ENCODE measurements around the gene PSMA8. TPM values are rescaled to one million over a fixed set of nuclear protein-coding genes. Genes with fewer than 3 reads are reported as not detected.
"Not testable (repeated sequence)": the region's sequence is repeated elsewhere in the genome, so short reads cannot be mapped to it uniquely, and the experiment has no call there.

Gene PSMA8
- not detected in 2 replicates for total RNA-seq (2014; rRNA removed; shearing (Covaris generic))

GRCh38 chr18:26133652-26134051 lies at the start of gene PSMA8:
PSMA8 (plus strand) TSS chr18:26133869; CDS start chr18:26133966, 97 bp downstream.
- DNase-seq (ENCODE audit: low spot score): no peak

DNA sequence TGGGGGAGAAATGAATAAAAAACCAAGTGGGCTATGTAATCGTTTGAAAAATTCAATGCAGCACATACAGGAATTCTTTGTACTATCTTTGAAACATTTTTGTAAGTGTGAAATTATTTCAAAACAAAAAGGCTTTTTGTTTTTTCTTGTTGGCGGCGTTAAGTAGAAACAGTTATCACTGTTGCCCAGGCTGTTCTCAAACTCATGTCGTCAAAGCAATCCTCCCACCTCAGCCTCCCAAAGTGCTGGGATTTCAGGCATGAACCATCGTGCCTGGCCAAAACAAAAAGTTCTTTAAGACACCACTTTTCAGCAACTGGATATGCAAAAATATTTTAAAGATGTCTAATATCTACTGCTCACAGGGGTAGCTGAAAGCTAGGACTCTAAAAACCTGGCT lies 48.6 kb upstream of the PSMA8 start:
- DNase-seq (ENCODE audit: low spot score): no peak

DNA sequence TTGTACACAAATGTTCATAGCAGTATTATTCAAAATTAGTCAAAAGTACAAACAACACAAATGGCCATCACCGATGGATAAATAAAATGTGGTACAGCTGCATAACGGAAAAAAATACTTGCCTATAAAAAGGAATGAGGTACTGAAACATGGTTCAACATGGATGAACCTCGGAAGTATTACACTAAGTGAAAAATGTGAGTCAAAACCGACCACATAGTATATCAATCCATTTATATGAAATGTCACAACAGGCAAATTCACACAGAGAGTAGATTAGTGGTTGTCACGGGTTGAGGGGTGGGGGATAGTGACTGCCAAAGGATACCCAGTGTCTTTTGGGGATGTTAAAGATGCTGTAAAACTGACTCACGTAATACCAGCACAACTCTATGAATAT lies 46.7 kb upstream of the PSMA8 start:
- no peak for DNase-seq (ENCODE audit: low spot score)

DNA sequence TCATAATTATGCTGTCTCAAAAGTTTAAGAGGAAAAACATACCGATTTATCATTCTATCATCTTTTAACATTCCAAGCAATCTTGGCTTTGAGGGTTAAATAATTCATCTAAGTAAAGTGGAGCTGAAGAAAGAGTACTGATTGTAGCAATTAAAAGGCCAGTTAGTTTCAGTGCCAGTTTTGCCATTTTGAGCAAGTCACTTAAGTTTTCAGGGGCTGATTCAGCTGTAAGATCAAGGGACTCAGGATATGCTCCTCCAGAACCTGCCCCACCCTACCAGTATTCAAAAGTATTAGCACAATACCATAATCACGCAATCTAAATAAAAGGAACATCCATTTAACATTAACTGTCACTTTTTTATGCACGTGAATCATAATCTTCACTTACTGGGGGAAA lies 45.2 kb upstream of the PSMA8 start:
- DNase-seq (ENCODE audit: low spot score): peak; percentile 15

DNA sequence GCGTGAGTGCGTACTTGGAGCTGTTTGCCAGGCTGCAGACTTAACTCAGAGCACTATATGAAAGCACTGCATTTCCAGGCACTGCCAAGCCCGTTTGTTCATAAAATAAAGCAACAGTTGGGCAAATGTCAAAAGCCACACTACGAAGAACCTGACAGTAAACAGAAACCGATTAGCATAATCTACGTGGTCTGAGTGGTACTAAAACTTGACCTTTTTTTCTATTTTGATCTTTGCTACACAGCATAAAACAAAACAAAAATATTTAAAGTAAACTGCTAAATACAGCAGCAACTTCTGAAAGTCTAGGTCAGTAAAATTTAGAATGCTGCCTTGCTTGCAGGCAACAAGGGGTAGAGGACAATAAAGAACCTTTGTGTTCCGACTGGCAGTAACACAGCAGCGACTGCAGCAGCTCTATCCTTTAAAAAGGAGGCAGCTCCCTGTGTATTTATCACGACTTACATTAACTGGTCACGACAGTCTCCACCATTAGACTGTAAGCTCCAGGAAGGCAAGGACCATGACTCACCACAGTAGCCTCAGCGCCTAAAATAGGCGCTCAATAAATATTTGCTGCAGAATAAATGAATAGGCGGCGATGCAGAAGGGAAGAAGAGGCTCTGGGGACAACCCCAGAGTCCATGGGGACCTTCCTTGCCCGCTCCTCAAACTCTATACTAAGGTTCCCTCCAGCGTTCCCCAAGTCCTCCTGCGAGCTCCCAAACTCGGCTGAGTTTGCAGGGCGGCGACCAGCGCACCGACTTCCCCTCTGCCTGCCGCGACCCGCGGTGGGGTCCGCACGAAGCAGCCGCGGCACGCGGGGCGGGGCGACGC lies 44.2 kb upstream of the PSMA8 start:
- DNase-seq (ENCODE audit: low spot score): peak; percentile 26

GRCh38 chr18:26090130-26091046 lies 43.3 kb upstream of the PSMA8 start, which contains the start of gene SS18:
SS18 (minus strand) TSS chr18:26090613; CDS start chr18:26090569, 44 bp downstream.
- peak; percentile 88 for DNase-seq (ENCODE audit: low spot score)

DNA sequence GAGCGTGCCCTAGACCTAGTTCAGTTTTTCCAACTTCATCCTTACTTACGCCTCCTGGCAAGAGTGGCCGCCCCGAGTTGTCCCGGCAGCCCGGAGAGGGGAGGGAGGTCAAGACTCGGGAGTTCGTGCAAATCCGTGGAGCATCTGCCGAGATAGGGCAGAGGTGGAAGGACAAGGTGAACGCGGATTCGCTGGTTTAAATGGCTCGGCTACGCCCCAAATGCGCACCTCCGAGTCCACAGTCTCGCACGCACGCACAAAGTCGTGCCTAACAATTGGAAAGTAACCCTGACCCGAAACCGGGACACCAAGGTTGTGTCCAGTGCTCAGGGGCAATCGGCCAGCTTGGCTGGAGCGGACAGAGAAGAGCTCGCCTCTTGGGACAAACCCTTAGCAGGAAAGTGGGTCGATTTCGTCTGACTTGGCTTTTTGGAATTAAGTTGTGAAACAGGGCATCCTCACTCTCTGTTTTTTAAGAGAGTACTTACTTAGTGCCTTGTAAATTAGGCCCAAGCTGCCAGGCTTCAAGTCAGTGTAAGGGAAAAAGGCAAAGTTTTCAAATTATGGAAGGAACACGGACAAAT lies 42.5 kb upstream of the PSMA8 start:
- peak; percentile 69 for DNase-seq (ENCODE audit: low spot score)

- no peak for DNase-seq (ENCODE audit: low spot score)
Observed at GRCh38 chr18:26096852-26097251, 36.8 kb upstream of the PSMA8 start.

- DNase-seq (ENCODE audit: low spot score): no peak
Observed at GRCh38 chr18:26097563-26097962, 36.1 kb upstream of the PSMA8 start.

GRCh38 chr18:26103579-26103978 lies 30.1 kb upstream of the PSMA8 start:
- DNase-seq (ENCODE audit: low spot score): no peak

GRCh38 chr18:26104035-26104434 lies 29.6 kb upstream of the PSMA8 start:
- DNase-seq (ENCODE audit: low spot score): no peak

- DNase-seq (ENCODE audit: low spot score): no peak
Observed at GRCh38 chr18:26119246-26119645, 14.4 kb upstream of the PSMA8 start.

- DNase-seq (ENCODE audit: low spot score): no peak
Observed at GRCh38 chr18:26121476-26121875, 12.2 kb upstream of the PSMA8 start.

GRCh38 chr18:26121994-26122393 lies 11.7 kb upstream of the PSMA8 start:
- not testable (repeated sequence) for DNase-seq (ENCODE audit: low spot score)

- no peak for DNase-seq (ENCODE audit: low spot score)
Observed at GRCh38 chr18:26127786-26128185, 5.9 kb upstream of the PSMA8 start.

GRCh38 chr18:26128192-26128591 lies 5.5 kb upstream of the PSMA8 start:
- not testable (repeated sequence) for DNase-seq (ENCODE audit: low spot score)

DNA sequence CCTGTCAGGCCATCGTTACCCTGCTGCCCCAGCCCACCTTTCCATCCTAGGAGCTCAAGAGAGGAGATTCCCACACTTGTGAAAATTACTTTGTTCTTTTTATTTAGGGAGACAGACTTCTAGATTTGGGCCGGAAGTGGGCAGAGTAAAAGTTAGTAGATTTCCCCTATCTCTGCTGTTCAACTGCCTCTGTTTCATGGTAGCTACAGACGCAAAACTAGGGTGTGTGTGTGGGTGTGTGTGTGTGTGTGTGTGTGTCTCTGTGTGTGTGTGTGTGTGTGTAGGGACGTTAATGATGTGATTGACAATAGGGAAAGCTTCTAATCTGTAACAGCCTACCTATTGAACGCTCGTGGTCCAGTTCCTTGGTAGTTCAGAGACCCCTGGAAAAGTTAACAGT lies 438 bp downstream of the PSMA8 start:
- DNase-seq (ENCODE audit: low spot score): no peak

- no peak for DNase-seq (ENCODE audit: low spot score)
Observed at GRCh38 chr18:26135548-26135947, 1.9 kb downstream of the PSMA8 start.

GRCh38 chr18:26157326-26157725 lies 23.7 kb downstream of the PSMA8 start:
- DNase-seq (ENCODE audit: low spot score): no peak

- DNase-seq (ENCODE audit: low spot score): no peak
Observed at GRCh38 chr18:26159353-26159752, 25.7 kb downstream of the PSMA8 start.

GRCh38 chr18:26164571-26164970 lies 30.9 kb downstream of the PSMA8 start:
- no peak for DNase-seq (ENCODE audit: low spot score)

- not testable (repeated sequence) for DNase-seq (ENCODE audit: low spot score)
Observed at GRCh38 chr18:26167592-26167991, 33.9 kb downstream of the PSMA8 start.

All from A172 (cell line).